GM20000 (cell line): Measurements from ENCODE around the gene GRAMD2B.

Source experiments
- DNase-seq: peaks from one replicate; pipeline ENCODE4 v3.0.0; 2012; ENCODE audit warnings: low spot score
- TF ChIP-seq, protein P1 (sequence below): IDR thresholded peaks from 2 replicates; pipeline ENCODE4 v1.5.1; 2012; ENCODE audit warnings: mild to moderate bottlenecking, control low read depth; ENCODE audit errors: extremely low read depth, missing control alignments

The GRAMD2B gene

GRCh38 chr5:126444137-126444536, 20.9 kb downstream of the GRAMD2B start:
- DNase-seq: no peak
- TF ChIP-seq, protein P1, sequence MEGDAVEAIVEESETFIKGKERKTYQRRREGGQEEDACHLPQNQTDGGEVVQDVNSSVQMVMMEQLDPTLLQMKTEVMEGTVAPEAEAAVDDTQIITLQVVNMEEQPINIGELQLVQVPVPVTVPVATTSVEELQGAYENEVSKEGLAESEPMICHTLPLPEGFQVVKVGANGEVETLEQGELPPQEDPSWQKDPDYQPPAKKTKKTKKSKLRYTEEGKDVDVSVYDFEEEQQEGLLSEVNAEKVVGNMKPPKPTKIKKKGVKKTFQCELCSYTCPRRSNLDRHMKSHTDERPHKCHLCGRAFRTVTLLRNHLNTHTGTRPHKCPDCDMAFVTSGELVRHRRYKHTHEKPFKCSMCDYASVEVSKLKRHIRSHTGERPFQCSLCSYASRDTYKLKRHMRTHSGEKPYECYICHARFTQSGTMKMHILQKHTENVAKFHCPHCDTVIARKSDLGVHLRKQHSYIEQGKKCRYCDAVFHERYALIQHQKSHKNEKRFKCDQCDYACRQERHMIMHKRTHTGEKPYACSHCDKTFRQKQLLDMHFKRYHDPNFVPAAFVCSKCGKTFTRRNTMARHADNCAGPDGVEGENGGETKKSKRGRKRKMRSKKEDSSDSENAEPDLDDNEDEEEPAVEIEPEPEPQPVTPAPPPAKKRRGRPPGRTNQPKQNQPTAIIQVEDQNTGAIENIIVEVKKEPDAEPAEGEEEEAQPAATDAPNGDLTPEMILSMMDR: no peak

DNA sequence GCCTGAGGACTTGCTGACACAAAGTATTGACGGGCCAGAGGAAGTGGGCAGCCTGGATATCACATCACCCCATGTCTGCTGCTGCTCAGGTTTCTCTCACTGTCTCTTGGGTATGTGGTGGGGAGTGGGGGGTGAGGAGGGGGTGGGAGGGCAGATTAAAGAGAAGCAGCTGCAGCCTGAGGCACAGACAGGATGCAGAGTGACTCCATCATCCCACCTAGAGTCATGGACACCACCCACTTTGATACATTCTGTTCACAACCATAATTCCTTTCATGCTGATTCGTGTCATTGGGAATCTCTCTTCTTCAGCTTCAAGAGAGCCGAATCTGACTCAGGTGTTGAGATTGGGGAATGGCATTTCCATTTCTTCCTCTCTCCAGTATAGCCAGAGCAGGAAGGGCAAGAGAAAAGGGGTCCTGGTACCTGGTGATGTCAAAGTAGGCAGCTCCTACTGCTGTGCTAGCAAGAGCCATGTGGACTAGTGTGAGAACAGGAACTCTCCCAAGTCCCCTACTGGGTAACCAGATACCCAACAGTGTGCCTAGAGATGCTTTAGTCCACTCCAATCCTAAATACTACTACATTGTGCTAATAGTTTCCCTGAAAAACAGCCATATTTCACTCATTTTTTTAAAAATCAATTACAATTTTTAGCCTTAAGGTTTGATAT, 22.4 kb downstream of the GRAMD2B start:
- DNase-seq: no peak
- TF ChIP-seq, protein P1: no peak

DNA sequence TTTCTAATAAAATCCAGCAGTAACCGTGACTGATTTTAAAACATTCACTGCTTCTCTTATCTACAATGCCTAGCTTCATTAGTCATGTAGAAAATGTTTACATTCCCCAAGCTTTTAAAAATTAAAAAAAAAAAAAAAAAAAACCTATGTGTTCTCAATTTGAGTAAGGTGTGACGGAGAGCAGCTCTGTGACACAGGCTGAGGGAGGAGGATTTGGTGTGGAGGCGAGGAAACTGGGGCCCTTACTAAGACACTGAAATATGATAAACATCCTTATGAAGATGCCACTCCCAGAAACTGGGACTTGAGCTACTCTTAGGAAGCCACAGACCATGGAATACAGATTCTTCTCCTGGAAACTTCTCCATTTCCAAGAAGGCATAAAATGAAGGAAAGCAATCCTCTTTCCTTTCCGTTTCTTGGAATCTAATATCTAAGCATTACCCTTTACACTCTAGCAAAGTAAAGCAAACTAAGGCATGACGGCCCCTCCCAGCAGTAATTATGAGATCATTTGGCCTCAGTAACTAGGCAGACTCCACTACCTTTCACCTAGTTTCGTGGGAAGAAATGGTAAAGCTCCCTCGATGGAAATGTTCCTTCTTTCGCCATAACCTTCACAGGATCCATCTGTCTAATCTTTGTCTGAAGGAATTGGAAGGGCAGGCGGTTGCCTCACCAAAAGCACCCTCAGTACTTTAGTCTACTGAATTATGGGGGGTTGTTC, 23.5 kb downstream of the GRAMD2B start:
- no peak for DNase-seq

DNA sequence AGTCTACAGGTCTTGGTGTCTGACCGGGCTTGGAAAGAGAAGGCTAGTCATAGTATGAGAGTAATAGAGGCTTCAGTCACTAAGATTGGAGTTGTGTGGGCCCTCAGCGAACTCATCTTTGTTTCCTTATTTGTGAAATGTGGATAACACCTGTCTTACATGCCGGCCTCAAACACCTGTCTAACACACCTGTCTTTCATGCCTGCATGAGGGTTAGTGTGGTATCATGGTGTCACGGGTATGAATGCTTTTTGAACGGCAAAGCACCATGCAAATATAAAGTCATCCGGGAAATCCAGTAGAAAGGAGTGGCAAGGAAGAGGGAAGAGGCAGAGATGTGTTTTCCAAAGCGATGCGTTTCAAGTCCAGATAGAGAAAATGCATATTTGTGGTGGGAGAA, 25.5 kb downstream of the GRAMD2B start:
- TF ChIP-seq, protein P1: no peak
- DNase-seq: no peak

More for the DNA sequence above, 23.5 kb downstream of the GRAMD2B start:
- TF ChIP-seq, protein P1: no peak

- peak; percentile 46 for DNase-seq
- TF ChIP-seq, protein P1: no peak
Measured at GRCh38 chr5:126449751-126450271, 26.6 kb downstream of the GRAMD2B start.

- DNase-seq: peak; percentile 48
- TF ChIP-seq, protein P1: no peak
Measured at GRCh38 chr5:126450346-126450745, 27.1 kb downstream of the GRAMD2B start.

- TF ChIP-seq, protein P1: no peak
- DNase-seq: no peak
Measured at GRCh38 chr5:126450907-126451306, 27.7 kb downstream of the GRAMD2B start.
